ENCODE results near the gene TMPRSS11B. TPM values are rescaled to one million over a fixed set of nuclear protein-coding genes. Genes with fewer than 3 reads are reported as not detected.
"Not testable (repeated sequence)": the region's sequence is repeated elsewhere in the genome, so short reads cannot be mapped to it uniquely, and the experiment has no call there.

The TMPRSS11B gene, protein sequence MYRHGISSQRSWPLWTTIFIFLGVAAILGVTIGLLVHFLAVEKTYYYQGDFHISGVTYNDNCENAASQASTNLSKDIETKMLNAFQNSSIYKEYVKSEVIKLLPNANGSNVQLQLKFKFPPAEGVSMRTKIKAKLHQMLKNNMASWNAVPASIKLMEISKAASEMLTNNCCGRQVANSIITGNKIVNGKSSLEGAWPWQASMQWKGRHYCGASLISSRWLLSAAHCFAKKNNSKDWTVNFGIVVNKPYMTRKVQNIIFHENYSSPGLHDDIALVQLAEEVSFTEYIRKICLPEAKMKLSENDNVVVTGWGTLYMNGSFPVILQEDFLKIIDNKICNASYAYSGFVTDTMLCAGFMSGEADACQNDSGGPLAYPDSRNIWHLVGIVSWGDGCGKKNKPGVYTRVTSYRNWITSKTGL
- total RNA-seq (2014; rRNA removed; shearing (Covaris generic)) = not detected in 2 replicates

GRCh38 chr4:68245594-68245993, at the start of gene TMPRSS11B:
TSS of gene TMPRSS11B (minus strand) at chr4:68245694. CDS start at chr4:68245558, 136 bp downstream.
- DNase-seq (ENCODE audit: low spot score) = no peak
- in situ Hi-C loops (cut with HindIII; ENCODE audit: low sequenced_read_pairs) = no loop called here

DNA sequence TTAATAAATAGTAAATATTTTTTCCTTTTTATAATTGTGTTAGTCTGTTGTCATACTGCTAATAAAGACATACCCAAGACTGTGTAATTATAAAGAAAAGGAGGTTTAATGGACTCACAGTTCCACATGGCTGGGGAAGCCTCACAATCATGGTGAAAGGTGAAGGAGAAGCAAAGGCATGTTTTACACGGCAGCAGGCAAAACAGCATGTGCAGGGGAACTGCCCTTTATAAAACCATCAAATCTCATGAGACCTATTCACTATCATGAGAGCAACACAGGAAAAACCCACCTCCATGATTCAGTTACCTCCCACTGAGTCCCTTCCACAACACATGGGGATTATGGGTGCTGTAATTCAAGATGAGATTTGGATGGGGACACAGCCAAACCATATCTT, 45.8 kb upstream of the TMPRSS11B start:
- in situ Hi-C loops (cut with HindIII; ENCODE audit: low sequenced_read_pairs) = no loop called here
- DNase-seq (ENCODE audit: low spot score) = no peak

GRCh38 chr4:68288393-68288740, 42.9 kb upstream of the TMPRSS11B start:
- DNase-seq (ENCODE audit: low spot score) = no peak
- in situ Hi-C loops (cut with HindIII; ENCODE audit: low sequenced_read_pairs) = no loop called here

GRCh38 chr4:68287704-68288392, 42.4 kb upstream of the TMPRSS11B start:
- no peak for DNase-seq (ENCODE audit: low spot score)
- in situ Hi-C loops (cut with HindIII; ENCODE audit: low sequenced_read_pairs) = no loop called here

GRCh38 chr4:68283714-68284113, 38.2 kb upstream of the TMPRSS11B start:
- in situ Hi-C loops (cut with HindIII; ENCODE audit: low sequenced_read_pairs) = no loop called here
- DNase-seq (ENCODE audit: low spot score) = no peak

- DNase-seq (ENCODE audit: low spot score) = no peak
- in situ Hi-C loops (cut with HindIII; ENCODE audit: low sequenced_read_pairs) = no loop called here
Observed at GRCh38 chr4:68283095-68283494, 37.6 kb upstream of the TMPRSS11B start.

DNA sequence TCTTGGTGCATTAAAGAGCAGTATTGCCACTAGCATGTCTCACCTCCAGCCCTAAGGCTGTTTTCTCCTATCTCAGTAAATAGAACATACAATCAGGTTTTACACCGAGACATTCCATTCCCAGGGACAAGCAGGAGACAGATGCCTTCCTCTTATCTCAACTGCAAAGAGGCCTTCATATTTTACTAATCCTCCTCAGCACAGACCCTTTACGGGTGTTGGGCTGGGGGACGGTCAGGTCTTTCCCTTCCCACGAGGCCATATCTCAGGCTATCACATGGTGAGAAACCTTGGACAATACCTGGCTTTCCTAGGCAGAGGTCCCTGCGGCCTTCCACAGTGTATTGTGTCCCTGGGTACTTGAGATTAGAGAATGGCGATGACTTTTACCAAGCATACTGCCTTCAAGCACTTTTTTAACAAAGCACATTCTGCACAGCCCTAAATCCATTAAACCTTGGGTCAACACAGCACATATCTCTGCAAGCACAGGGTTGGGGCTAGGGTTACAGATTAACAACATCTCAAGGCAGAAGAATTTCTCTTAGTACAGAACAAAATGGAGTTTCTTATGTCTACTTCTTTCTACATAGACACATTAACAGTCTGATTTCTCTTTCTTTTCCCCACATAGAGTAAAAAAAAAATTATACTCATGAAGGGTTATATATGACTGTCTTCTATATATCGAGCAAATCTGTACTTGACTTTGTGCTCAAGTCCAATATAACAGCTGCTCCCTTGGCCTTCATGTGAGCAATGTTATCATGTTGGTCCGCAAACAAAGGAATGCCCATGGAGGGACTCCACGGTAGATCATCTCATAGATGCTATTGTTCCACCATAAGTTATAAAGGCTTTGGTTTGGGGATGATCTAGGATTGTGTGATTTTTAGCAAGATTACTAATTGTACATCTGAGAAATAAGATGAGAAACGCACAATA, 36.6 kb upstream of the TMPRSS11B start:
- in situ Hi-C loops (cut with HindIII; ENCODE audit: low sequenced_read_pairs) = not testable (repeated sequence)

DNA sequence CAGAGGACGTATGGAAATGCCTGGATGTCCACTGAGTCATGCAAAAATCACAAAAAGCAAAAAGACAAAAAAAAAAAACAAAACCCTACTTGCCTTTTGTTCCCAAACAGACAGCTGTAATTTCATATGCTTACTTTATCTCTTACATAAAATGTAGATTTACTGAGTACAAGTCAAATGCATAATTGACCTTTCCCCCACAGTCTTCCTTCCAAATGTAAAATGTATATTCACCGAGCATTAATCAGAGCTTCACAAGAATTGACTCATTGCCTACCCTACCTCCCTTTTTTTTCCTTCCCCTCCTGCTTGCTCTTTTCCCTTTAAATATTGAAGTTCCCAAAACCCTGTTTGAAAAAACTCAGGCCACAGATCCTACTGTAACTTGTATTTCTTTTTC, 32.5 kb upstream of the TMPRSS11B start:
- in situ Hi-C loops (cut with HindIII; ENCODE audit: low sequenced_read_pairs) = no loop called here
- DNase-seq (ENCODE audit: low spot score) = no peak

More for the DNA sequence above, 36.6 kb upstream of the TMPRSS11B start:
- DNase-seq (ENCODE audit: low spot score) = not testable (repeated sequence)

- in situ Hi-C loops (cut with HindIII; ENCODE audit: low sequenced_read_pairs) = no loop called here
- no peak for DNase-seq (ENCODE audit: low spot score)
Observed at GRCh38 chr4:68277627-68278026, 32.1 kb upstream of the TMPRSS11B start.

DNA sequence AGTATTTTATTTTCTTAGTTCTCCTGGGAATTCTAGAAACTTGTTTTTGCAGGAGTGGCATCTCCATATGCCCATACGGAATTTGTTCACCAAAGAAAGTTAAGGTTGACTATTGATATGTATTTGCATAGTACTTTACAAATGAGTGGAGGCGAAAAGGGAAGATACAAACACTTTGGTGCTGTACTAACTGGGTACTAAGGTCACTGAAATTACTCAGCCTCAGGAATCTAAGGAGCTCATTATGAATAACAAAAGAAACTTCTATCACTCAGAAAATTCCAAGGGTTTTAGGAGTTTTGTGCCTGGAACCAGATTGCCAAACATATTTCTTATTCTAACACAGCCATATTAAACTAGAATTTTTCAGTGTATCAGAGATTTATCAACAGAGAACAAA, 27.4 kb upstream of the TMPRSS11B start:
- in situ Hi-C loops (cut with HindIII; ENCODE audit: low sequenced_read_pairs) = no loop called here
- DNase-seq (ENCODE audit: low spot score) = no peak

DNA sequence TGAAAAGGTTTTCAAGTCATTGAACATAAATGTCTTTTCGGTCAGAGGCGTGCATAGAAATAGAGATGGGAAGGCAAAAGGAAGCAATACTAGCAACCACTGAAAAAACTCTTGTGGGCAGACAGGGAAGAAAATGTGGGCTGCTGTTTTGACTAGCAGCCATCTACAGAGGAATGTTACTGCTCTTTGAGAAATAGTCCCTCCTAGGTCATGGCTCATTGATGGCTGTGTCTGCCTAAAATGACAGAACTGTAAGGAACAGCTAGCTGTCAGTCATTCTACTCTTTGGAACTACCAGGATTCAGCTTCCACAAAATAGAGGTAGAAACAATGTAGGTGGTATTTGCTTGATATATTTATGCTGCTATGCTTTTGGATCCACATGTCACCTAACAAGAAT, 26.9 kb upstream of the TMPRSS11B start:
- in situ Hi-C loops (cut with HindIII; ENCODE audit: low sequenced_read_pairs) = no loop called here

DNA sequence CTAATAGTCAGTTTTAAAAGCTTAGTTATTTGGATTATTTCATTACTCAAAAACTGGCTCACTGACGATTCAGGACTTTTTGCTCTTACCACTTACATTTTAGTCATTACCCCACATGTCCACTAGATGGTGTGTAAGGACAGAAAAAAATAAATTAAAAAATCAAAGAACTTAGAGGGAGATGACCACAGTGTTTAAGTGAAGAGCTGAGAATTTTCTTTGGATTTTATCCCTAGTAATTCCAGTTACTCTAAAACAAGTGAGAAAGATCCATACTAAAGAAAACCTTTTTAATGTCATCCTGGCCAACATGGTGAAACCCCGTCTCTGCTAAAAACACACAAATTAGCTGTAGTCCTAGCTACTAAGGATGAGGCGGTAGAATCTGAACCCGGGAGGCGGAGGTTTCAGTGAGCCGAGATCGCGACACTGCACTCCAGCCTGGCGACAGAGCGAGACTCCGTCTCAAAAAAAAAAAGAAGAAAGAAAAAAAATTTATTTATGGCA, 26.4 kb upstream of the TMPRSS11B start:
- peak; percentile 68 for DNase-seq (ENCODE audit: low spot score)
- in situ Hi-C loops (cut with HindIII; ENCODE audit: low sequenced_read_pairs) = no loop called here

More for the DNA sequence above, 26.9 kb upstream of the TMPRSS11B start:
- no peak for DNase-seq (ENCODE audit: low spot score)

- no peak for DNase-seq (ENCODE audit: low spot score)
- in situ Hi-C loops (cut with HindIII; ENCODE audit: low sequenced_read_pairs) = no loop called here
Observed at GRCh38 chr4:68267433-68267944, 22.0 kb upstream of the TMPRSS11B start.

- in situ Hi-C loops (cut with HindIII; ENCODE audit: low sequenced_read_pairs) = no loop called here
- no peak for DNase-seq (ENCODE audit: low spot score)
Observed at GRCh38 chr4:68264875-68265565, 19.5 kb upstream of the TMPRSS11B start.

DNA sequence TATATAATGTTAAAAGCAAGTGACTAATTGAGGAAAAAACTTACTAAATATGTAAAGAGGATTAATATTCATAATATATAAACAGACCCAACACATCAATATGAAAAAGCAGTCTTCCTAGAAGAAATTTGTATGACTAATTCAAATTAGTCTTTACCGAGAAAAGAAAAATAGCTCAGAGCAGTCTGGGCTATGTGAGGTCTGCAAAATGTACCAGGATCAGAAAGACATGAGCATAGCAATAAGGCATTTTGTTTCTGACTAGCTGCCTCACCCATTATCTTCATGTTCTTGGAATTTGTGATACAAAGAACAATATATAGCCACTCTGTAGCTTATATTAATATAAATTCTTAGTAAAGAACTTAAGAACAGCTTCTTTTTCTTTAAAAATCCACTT, 13.7 kb upstream of the TMPRSS11B start:
- in situ Hi-C loops (cut with HindIII; ENCODE audit: low sequenced_read_pairs) = no loop called here
- DNase-seq (ENCODE audit: low spot score) = no peak

DNA sequence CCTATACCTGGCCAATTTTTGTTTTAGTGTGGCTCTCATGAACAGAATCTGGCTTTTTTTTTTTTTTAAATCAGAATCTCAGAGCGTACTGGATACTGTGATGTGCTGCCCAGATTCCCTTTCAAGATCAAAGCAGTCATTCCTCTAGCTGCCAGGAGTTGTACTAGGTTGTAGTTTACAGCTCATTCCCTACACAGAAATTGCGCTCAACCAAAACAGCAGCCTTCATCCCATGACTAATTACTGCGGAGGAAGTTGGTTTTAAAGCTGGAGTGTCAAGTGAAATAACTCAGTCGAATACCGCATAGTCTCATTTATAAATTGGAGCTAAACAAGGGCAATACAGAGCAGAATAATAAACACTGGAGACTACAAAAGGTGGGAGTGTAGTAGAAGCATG, 12.2 kb upstream of the TMPRSS11B start:
- in situ Hi-C loops (cut with HindIII; ENCODE audit: low sequenced_read_pairs) = no loop called here
- no peak for DNase-seq (ENCODE audit: low spot score)

DNA sequence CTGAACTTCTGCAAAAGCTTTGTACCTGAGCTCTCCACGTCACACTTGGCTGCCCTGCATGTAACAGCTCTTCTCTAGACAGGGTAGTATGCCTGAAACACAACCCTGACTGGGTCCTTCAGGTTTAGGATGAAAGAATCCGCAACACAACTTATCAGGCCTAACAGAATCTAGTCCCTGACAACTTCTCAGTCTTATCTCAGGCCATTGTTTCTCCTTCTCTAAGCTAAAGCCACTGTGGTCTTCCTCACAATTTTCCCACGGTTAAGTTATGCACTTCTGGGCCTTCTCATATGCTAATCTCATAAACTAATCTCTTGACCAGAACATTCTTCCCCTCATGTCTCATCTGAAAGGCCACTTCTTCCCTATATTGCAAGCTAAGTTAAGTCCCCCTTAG, 10.8 kb upstream of the TMPRSS11B start:
- DNase-seq (ENCODE audit: low spot score) = no peak
- in situ Hi-C loops (cut with HindIII; ENCODE audit: low sequenced_read_pairs) = no loop called here

DNA sequence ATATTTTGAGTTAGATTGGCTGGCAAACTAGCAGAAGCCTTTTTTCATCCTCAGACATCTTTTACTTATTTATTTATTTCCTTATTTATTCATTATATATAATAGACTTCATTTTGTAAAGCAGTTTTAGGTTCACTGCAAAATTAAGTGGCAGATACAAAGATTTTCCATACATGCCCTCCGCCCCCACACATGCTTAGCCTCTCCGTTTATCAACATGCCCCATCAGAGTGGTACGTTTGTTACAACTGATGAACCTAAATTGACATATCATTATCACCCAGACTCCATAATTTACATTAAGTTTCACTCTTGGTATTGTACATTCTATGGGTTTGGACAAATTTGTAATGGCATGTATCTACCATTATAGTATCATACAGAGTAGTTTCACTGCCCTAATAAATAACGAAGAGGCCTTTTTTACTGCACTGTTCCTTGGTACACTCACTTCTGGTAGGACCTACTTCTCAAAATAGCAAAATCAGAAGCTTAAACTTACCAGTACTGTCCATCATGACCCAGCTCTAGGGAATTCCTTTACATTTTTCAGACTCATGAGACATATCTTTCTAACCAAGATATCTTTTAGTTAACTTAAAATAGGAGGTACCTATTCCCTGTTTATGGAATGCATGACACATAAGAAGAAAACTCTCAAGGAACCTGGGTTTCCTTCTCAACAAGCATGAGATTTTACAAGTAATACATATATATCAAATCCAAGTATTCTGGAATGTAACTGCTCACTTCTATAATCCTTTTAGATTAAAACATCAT, 4.8 kb upstream of the TMPRSS11B start:
- no peak for DNase-seq (ENCODE audit: low spot score)
- in situ Hi-C loops (cut with HindIII; ENCODE audit: low sequenced_read_pairs) = no loop called here

Measured in G401 (cell line).